K562 (cell line): Measurements from ENCODE around the gene CCT5. TPM values are rescaled to one million over a fixed set of nuclear protein-coding genes. Genes with fewer than 3 reads are reported as not detected.
A peak's percentile ranks its signal among the peaks of the same experiment; 100 is the strongest.

Source experiments
- ATAC-seq: fragments of 200-7000 bp; cut with Tn5 transposase; 3 replicates; pipeline ENCODE4 v1.9.1; 2020; ENCODE audit warnings: moderate library complexity
- BruUV-seq: library from RNA; stranded (reverse); fragments of 400-500 nt; replicated peaks from 2 replicates; lab custom pipeline; 2021; lab: Mats Ljungman, UMichigan
- CTCF ChIA-PET: fragments of 300-600 bp; formaldehyde crosslinking; extraction: SDS; loops from one replicate; lab custom pipeline; 2021; ENCODE audit warnings: low intra/inter-chr PET ratio; lab: Yijun Ruan, JAX
- POLR2A ChIA-PET: fragments of 300-600, 350-650 bp; sonication (Branson Sonifier 250); formaldehyde crosslinking; extraction: SDS; loops from one replicate; lab custom pipeline; 2021; ENCODE audit warnings: antibody characterized with exemption, inconsistent platforms; lab: Yijun Ruan, JAX
- DNase-seq, 4 experiments: peaks; one replicate each; pipeline versions ENCODE4 v3.0.0 to v3.0.0-alpha.2; 2011 to 2018; ENCODE audit warnings: low spot score in 3 of 4, mixed read lengths in 3 of 4; ENCODE audit errors: extremely low read depth in 1 of 4
- FAIRE-seq: peaks from 2 replicates; lab custom pipeline; 2011; peaks lifted over from hg19 to GRCh38; lab: Jason Lieb, UNC
- H2AFZ ChIP-seq: 2 replicates; pipeline ENCODE4 v1.6.0; 2011; ENCODE audit warnings: low read depth, low read length, control low read depth, inconsistent platforms
- H3K27ac ChIP-seq: fragments of 200-600 bp; 3 replicates; pipeline ENCODE4 v1.8.0; 2011; ENCODE audit warnings: low read depth, mild to moderate bottlenecking, control low read depth, inconsistent platforms, low read length, moderate library complexity, mixed read lengths; ENCODE audit errors: extremely low read depth
- H3K27me3 ChIP-seq, 2 experiments: fragments of 300-600 bp in 1 of 2; 2 replicates in 1 of 2; 3 replicates in 1 of 2; pipeline versions ENCODE4 v1.6.0 to v1.8.0; 2011; ENCODE audit warnings: inconsistent platforms in 2 of 2, low read length in 2 of 2, mild to moderate bottlenecking in 1 of 2, mixed read lengths in 1 of 2, moderate library complexity in 1 of 2; ENCODE audit not compliant: control insufficient read depth in 2 of 2, insufficient read depth in 2 of 2
- H3K36me3 ChIP-seq: fragments of 300-600 bp; 3 replicates; pipeline ENCODE4 v1.8.0; 2011; ENCODE audit warnings: mild to moderate bottlenecking, low read length, inconsistent platforms; ENCODE audit not compliant: control insufficient read depth, insufficient read depth
- H3K4me1 ChIP-seq, 2 experiments: fragments of 200-600 bp in 1 of 2; replicated peaks in 1 of 2; 2 replicates in 1 of 2; 3 replicates in 1 of 2; pipeline versions ENCODE4 v1.5.1 to v1.8.0; 2011; ENCODE audit warnings: inconsistent platforms in 2 of 2, low read length in 2 of 2, mild to moderate bottlenecking in 1 of 2, mixed read lengths in 1 of 2, moderate library complexity in 1 of 2; ENCODE audit not compliant: control insufficient read depth in 2 of 2, insufficient read depth in 2 of 2
- H3K4me2 ChIP-seq: 2 replicates; pipeline ENCODE4 v1.6.1; 2011; ENCODE audit warnings: low read length, control low read depth, inconsistent platforms, mixed read lengths; ENCODE audit not compliant: insufficient read depth
- H3K4me3 ChIP-seq: fragments of 200-600 bp; sonication (generic), shearing (Covaris generic); 2 replicates; pipeline ENCODE4 v1.5.1; 2016; ENCODE audit warnings: control low read depth, inconsistent platforms
- H3K79me2 ChIP-seq: fragments of 200-600 bp; 3 replicates; pipeline ENCODE4 v1.8.0; 2011; ENCODE audit warnings: low read length, inconsistent platforms; ENCODE audit not compliant: control insufficient read depth, insufficient read depth
- H3K9ac ChIP-seq, 2 experiments: 2 replicates each; pipeline versions ENCODE4 v1.6.0 to v1.6.1; 2011; ENCODE audit warnings: low read depth in 2 of 2, low read length in 2 of 2, control low read depth in 1 of 2, inconsistent platforms in 1 of 2, mild to moderate bottlenecking in 1 of 2, mixed read lengths in 1 of 2; ENCODE audit not compliant: insufficient read depth in 1 of 2
- H3K9me1 ChIP-seq: one replicate; pipeline ENCODE4 v1.6.0; 2011; ENCODE audit warnings: inconsistent platforms, mild to moderate bottlenecking, low read length, moderate library complexity; ENCODE audit not compliant: control insufficient read depth, insufficient read depth
- H3K9me3 ChIP-seq: replicated peaks from 2 replicates; pipeline ENCODE4 v1.5.1; 2011; ENCODE audit warnings: low read depth, low read length, inconsistent platforms; ENCODE audit not compliant: control insufficient read depth, insufficient read depth
- H4K20me1 ChIP-seq: replicated peaks from 2 replicates; pipeline ENCODE4 v1.6.1; 2011; ENCODE audit warnings: low read length, inconsistent platforms, mixed read lengths; ENCODE audit not compliant: control insufficient read depth, insufficient read depth
- ARID1B ChIP-seq: fragments of 450-650 bp; IDR thresholded peaks from 2 replicates; pipeline ENCODE4 v1.6.1; 2016; ENCODE audit warnings: antibody characterized with exemption, mild to moderate bottlenecking, inconsistent platforms
- ELF4 ChIP-seq: fragments of 450-650 bp; formaldehyde crosslinking; IDR thresholded peaks from 2 replicates; pipeline ENCODE4 v1.4.0; 2022; ENCODE audit warnings: missing genetic modification characterization
- EP300 ChIP-seq: IDR thresholded peaks from 2 replicates; pipeline ENCODE4 v1.6.1; 2012; ENCODE audit warnings: low read length, improper control_type of control experiment
- ETV1 ChIP-seq: fragments of 450-650 bp; conservative IDR thresholded peaks from 2 replicates; pipeline ENCODE4 v1.6.1; 2016; ENCODE audit warnings: missing genetic modification characterization, control low read depth, low read depth, missing compliant biosample characterization
- FOSL1 ChIP-seq: fragments of 200-800 bp; sonication (Bioruptor generic); conservative IDR thresholded peaks from 2 replicates; pipeline ENCODE4 v1.6.1; 2016; ENCODE audit warnings: missing genetic modification characterization, missing compliant biosample characterization
- HDAC3 ChIP-seq: fragments of 450-650 bp; IDR thresholded peaks from 2 replicates; pipeline ENCODE4 v1.6.1; 2018; ENCODE audit warnings: borderline replicate concordance, mild to moderate bottlenecking, moderate library complexity; ENCODE audit not compliant: partially characterized antibody
- NFIC ChIP-seq: fragments of 450-650 bp; IDR thresholded peaks from 2 replicates; pipeline ENCODE4 v1.6.1; 2017; ENCODE audit warnings: mild to moderate bottlenecking, inconsistent platforms
- NFIX ChIP-seq: fragments of 250-450 bp; sonication (Bioruptor Pico); IDR thresholded peaks from 2 replicates; pipeline ENCODE4 v1.4.0; 2020; ENCODE audit warnings: low read depth, mild to moderate bottlenecking, moderate library complexity
- POLR2A ChIP-seq: fragments of 450-650 bp; conservative IDR thresholded peaks from 2 replicates; pipeline ENCODE4 v1.6.1; 2016
- RBFOX2 ChIP-seq: fragments of 200-400 bp; formaldehyde crosslinking; IDR thresholded peaks from 2 replicates; pipeline ENCODE4 v1.6.1; 2017; ENCODE audit warnings: low read depth, mild to moderate bottlenecking, low read length, moderate library complexity
- SOX6 ChIP-seq: fragments of 450-650 bp; IDR thresholded peaks from 2 replicates; pipeline ENCODE4 v1.6.1; 2014; ENCODE audit warnings: mild to moderate bottlenecking
- SUPT5H ChIP-seq: fragments of 450-650 bp; IDR thresholded peaks from 2 replicates; pipeline ENCODE4 v1.6.1; 2016
- ZNF143 ChIP-seq: sonication (generic); formaldehyde crosslinking; IDR thresholded peaks from 2 replicates; pipeline ENCODE4 v1.9.0; 2022; ENCODE audit warnings: mild to moderate bottlenecking, missing genetic modification reagents
- ZNF165 ChIP-seq: fragments of 250-450 bp; sonication (Bioruptor Pico); IDR thresholded peaks from 2 replicates; pipeline ENCODE4 v1.4.0; 2020; ENCODE audit warnings: borderline replicate concordance
- ZNF224 ChIP-seq: sonication (generic); formaldehyde crosslinking; IDR thresholded peaks from 2 replicates; pipeline ENCODE4 v1.8.0; 2022; ENCODE audit warnings: mild to moderate bottlenecking, missing genetic modification reagents
- WGBS: fragments of 100-300 bp; shearing (Covaris generic); methylation state at CpG from one replicate; pipeline ENCODE4 v1.1.6; 2016; ENCODE audit warnings: low coverage, mixed read lengths; ENCODE audit not compliant: insufficient coverage; ENCODE audit errors: missing lambda C conversion rate; 5-methylcytosine and 5-hydroxymethylcytosine counted together
- in situ Hi-C: fragments of 300-500 bp; cut with MboI; formaldehyde crosslinking; loops from 4 replicates; pipeline ENCODE4 v1.15.0; 2018; ENCODE audit warnings: inconsistent platforms, mixed read lengths
- intact Hi-C: fragments of 100-400 bp; cut with micrococcal nuclease; formaldehyde crosslinking; loops from 2 replicates; pipeline ENCODE4 v1.14.2; 2022
- polyA plus RNA-seq, 8 experiments: library from polyadenylated mRNA; depleted of rRNA in 4 of 8; stranded (reverse) in 5 of 8; unstranded in 3 of 8; fragments of >200 nt; fragmentation: Nextera tagmentation in 2 of 8; fragmentation: Illumina TruSeq in 1 of 8; extraction: Ambion mirVana in 2 of 8; extraction: Trizol in 1 of 8; gene quantifications; 2 replicates each; pipeline versions ENCODE4 v1.2.1 to v1.2.3, GENCODE V29; 2011 to 2014; ENCODE audit warnings: inconsistent platforms in 1 of 8, missing spikeins in 1 of 8
- total RNA-seq, 7 experiments: library from RNA; depleted of rRNA in 6 of 7; stranded (reverse); fragments of >200 nt in 6 of 7; fragmentation: Illumina TruSeq in 2 of 7; extraction: Trizol in 2 of 7; gene quantifications; 2 replicates each; pipeline versions ENCODE4 v1.2.1 to v1.2.3, GENCODE V29; 2011 to 2021; ENCODE audit warnings: low replicate concordance in 1 of 7
- TF ChIP-seq, protein P1 (sequence below): fragments of 250-450 bp; sonication (Bioruptor Pico); IDR thresholded peaks from 2 replicates; pipeline ENCODE4 v1.5.0; 2020; ENCODE audit warnings: mild to moderate bottlenecking

CCT5 gene
- total and polyA plus RNA-seq, 9 of the 15 experiments (the other 6 are each of a cell fraction or from before 2014, with no cell fraction given): 782 to 1,606 (median 1,153) TPM

DNA sequence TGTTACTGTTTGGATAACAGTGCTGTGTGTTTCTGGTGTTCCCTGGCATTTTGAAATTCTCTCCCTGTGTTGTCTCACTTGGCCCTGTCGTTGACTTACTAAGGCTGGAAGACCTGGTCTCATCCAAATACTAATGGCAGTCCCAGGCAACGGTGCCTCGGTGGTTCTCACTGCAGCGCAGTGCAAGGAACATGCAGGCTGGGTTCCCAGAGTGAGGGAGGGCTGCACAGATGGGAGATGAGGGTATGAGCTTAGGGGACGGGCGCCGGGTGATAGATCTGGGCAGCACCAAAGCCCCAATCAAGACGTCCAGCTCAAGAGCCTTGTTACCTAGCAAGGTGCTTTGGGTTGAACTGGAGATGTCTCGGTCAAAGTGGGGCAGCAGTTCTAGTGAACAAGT, 11.0 kb downstream of the CCT5 start:
- no peaks in the 10 kb centered on the region for H3K27me3 ChIP-seq
- H3K4me3 ChIP-seq: no peak overlapping the region
- no peak for DNase-seq
- intact Hi-C loops: no loop called here
- ChIA-PET POLR2A (interaction anchor here (0.9 to 7.9 kb wide), 5 partner anchors 12 to 154 kb away, joined by 3 to 72 read pairs (median 5); partner anchors contain the start of genes ATPSCKMT and CCT5), CTCF (no interaction called here)
- no peak for ATAC-seq
- H4K20me1 ChIP-seq: peaks cover 26% of the 10 kb centered on the region
- H3K36me3 ChIP-seq: peaks cover 100% of the 10 kb centered on the region
- peaks cover 6% of the 10 kb centered on the region for H3K9me1 ChIP-seq
- no peak overlapping the region for H3K27ac ChIP-seq
- TF ChIP-seq RBFOX2 (peak; percentile 54), POLR2A (peak; percentile 32; the same call in 1 of the 2 replicates), SUPT5H (no peak), HDAC3 (no peak)
- no TSS peak for BruUV-seq
- no peak overlapping the region for H3K4me2 ChIP-seq
- WGBS: 85% methylated on average over 9 of the region's 9 CpGs
- no peak for FAIRE-seq
- H3K9ac ChIP-seq: no peak overlapping the region
- H3K4me1 ChIP-seq: peaks cover 0 to 6% of the 10 kb centered on the region in 2 experiments; a peak in 2 of 5 replicates
- peaks cover 34% of the 10 kb centered on the region for H3K79me2 ChIP-seq
- in situ Hi-C loops: no loop called here
- H2AFZ ChIP-seq: no peak overlapping the region
- no peaks in the 10 kb centered on the region for H3K9me3 ChIP-seq

DNA sequence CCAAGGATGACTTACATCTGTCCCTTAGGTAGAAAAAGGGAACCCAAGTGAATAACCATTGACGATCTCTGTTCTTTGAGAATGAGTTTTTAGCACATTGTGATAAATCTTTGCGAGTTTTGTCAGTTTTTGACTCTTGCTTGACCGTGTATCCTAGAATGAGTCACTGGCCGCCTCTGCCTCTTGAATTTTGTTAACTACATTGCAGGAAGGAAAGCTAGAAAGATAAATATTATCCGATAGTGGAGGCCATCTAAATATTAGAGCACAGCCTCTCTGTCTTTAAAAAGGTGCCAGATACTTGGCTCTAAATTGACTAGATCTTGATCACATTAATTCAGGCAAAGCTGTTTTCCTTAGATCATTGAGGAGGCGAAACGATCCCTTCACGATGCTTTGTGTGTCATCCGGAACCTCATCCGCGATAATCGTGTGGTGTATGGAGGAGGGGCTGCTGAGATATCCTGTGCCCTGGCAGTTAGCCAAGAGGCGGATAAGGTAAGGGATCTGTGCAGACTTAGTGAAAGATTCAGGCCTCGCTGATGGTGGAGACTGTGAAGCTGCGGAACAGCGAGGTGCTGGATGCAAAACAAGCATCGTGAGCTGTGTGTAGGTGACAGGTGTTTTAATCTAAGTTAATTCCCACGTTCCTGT, 12.2 kb downstream of the CCT5 start:
- POLR2A ChIA-PET: interaction anchor here (0.6 to 7.9 kb wide), 7 partner anchors 10 to 195 kb away, joined by 3 to 72 read pairs (median 3); partner anchors contain the start of genes ATPSCKMT and CCT5
- TF ChIP-seq ETV1 (tag) (peak; percentile 65; the same call in 1 of the 2 replicates), NFIX (CRISPR knock-in tag) (peak; percentile 50), SOX6 (peak; percentile 13; the same call in 1 of the 2 replicates), ARID1B (peak; percentile 48), NFIC (peak; percentile 96), ZNF143 (CRISPR knock-in tag) (no peak), ZNF165 (no peak), EP300 (0 out of 2 replicates have a peak, but pooled peaks have one; percentile 9), ELF4 (no peak), FOSL1 (tag) (peak; percentile 65), ZNF224 (CRISPR knock-in tag) (no peak)
- TF ChIP-seq, protein P1, sequence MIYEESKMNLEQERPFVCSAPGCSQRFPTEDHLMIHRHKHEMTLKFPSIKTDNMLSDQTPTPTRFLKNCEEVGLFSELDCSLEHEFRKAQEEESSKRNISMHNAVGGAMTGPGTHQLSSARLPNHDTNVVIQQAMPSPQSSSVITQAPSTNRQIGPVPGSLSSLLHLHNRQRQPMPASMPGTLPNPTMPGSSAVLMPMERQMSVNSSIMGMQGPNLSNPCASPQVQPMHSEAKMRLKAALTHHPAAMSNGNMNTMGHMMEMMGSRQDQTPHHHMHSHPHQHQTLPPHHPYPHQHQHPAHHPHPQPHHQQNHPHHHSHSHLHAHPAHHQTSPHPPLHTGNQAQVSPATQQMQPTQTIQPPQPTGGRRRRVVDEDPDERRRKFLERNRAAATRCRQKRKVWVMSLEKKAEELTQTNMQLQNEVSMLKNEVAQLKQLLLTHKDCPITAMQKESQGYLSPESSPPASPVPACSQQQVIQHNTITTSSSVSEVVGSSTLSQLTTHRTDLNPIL (CRISPR knock-in tag): no peak

More for the DNA sequence above, 12.2 kb downstream of the CCT5 start:
- Histone ChIP-seq H3K9ac (no peak overlapping the region), H3K79me2 (peaks cover 23% of the 10 kb centered on the region), H3K9me3 (no peaks in the 10 kb centered on the region), H3K27me3 (no peaks in the 10 kb centered on the region), H3K36me3 (peaks cover 92% of the 10 kb centered on the region), H3K9me1 (peaks cover 6% of the 10 kb centered on the region), H4K20me1 (peaks cover 24% of the 10 kb centered on the region), H3K4me1 (peaks cover 0 to 9% of the 10 kb centered on the region in 2 experiments; a peak in 3 of 5 replicates), H3K4me3 (no peak overlapping the region), H2AFZ (no peak overlapping the region), H3K27ac (no peak overlapping the region), H3K4me2 (no peak overlapping the region)
- BruUV-seq: no TSS peak
- ATAC-seq: peak; percentile 10
- WGBS: 45% methylated on average over 18 of the region's 18 CpGs
- peak; percentile 67 for FAIRE-seq
- DNase-seq: peak in 1 of 4 experiments; percentile 67
- CTCF ChIA-PET: no interaction called here
- intact Hi-C loops (no loop called here), in situ Hi-C loops (no loop called here)
